IMR-90 (cell line): Measurements from ENCODE around the gene AKNA. TPM values are rescaled to one million over a fixed set of nuclear protein-coding genes. Genes with fewer than 3 reads are reported as not detected.
A peak's percentile ranks its signal among the peaks of the same experiment; 100 is the strongest.

ENCODE experiments used
- ATAC-seq: fragments of 200-7000 bp; cut with Tn5 transposase; 2 replicates; pipeline ENCODE4 v1.9.1; 2020; ENCODE audit warnings: low read depth, mild to moderate bottlenecking, moderate library complexity
- BruUV-seq: library from RNA; stranded (reverse); fragments of 400-500 nt; replicated peaks from 2 replicates; lab custom pipeline; 2021; lab: Mats Ljungman, UMichigan
- CTCF ChIA-PET: fragments of 300-600 bp; formaldehyde crosslinking; extraction: SDS; loops from one replicate; lab custom pipeline; 2021; ENCODE audit warnings: antibody characterized with exemption; lab: Yijun Ruan, JAX
- POLR2A ChIA-PET: fragments of 300-600 bp; sonication (Branson Sonifier 250); formaldehyde crosslinking; loops from one replicate; lab custom pipeline; 2022; ENCODE audit warnings: antibody characterized with exemption; ENCODE audit not compliant: unreplicated experiment; lab: Charles Lee
- DNase-seq: peaks from one replicate; pipeline ENCODE4 v3.0.0; 2013
- H2AFZ ChIP-seq: replicated peaks from 2 replicates; pipeline ENCODE3; 2013; ENCODE audit warnings: low read length, mild to moderate bottlenecking; ENCODE audit not compliant: poor library complexity
- H2AK5ac ChIP-seq: 2 replicates; pipeline ENCODE4 v1.6.1; 2013; ENCODE audit warnings: low read depth, low read length, inconsistent platforms
- H2AK9ac ChIP-seq: replicated peaks from 2 replicates; pipeline ENCODE3; 2013; ENCODE audit warnings: mild to moderate bottlenecking, low read depth, low read length, moderate library complexity; ENCODE audit not compliant: poor library complexity
- H2BK120ac ChIP-seq: 2 replicates; pipeline ENCODE4 v1.6.1; 2013; ENCODE audit warnings: low read depth, low read length, inconsistent platforms
- H2BK15ac ChIP-seq: 3 replicates; pipeline ENCODE4 v1.6.1; 2013; ENCODE audit warnings: low read depth, low read length, inconsistent platforms
- H2BK20ac ChIP-seq: 2 replicates; pipeline ENCODE4 v1.6.1; 2013; ENCODE audit warnings: low read depth, mild to moderate bottlenecking, inconsistent platforms, low read length, moderate library complexity
- H2BK5ac ChIP-seq: 2 replicates; pipeline ENCODE4 v1.6.1; 2013; ENCODE audit warnings: mild to moderate bottlenecking, low read depth, low read length, inconsistent platforms; ENCODE audit not compliant: poor library complexity, severe bottlenecking
- H3K14ac ChIP-seq: replicated peaks from 2 replicates; pipeline ENCODE4 v1.6.1; 2013; ENCODE audit warnings: low read depth, low read length, inconsistent platforms
- H3K18ac ChIP-seq: 2 replicates; pipeline ENCODE4 v1.6.1; 2013; ENCODE audit warnings: low read depth, low read length, control low read depth
- H3K23ac ChIP-seq: 2 replicates; pipeline ENCODE4 v1.6.1; 2013; ENCODE audit warnings: low read depth, low read length, inconsistent platforms
- H3K27ac ChIP-seq: 2 replicates; pipeline ENCODE4 v1.5.1; 2013; ENCODE audit warnings: mild to moderate bottlenecking, control low read depth, low read length; ENCODE audit not compliant: insufficient read depth
- H3K27me3 ChIP-seq: 2 replicates; pipeline ENCODE4 v1.6.1; 2013; ENCODE audit warnings: low read length; ENCODE audit not compliant: control insufficient read depth, insufficient read depth
- H3K36me3 ChIP-seq: 2 replicates; pipeline ENCODE4 v1.6.1; 2013; ENCODE audit warnings: low read length, mixed read lengths; ENCODE audit not compliant: control insufficient read depth, insufficient read depth
- H3K4ac ChIP-seq: 2 replicates; pipeline ENCODE4 v1.6.1; 2013; ENCODE audit warnings: low read depth, low read length, inconsistent platforms
- H3K4me1 ChIP-seq: 2 replicates; pipeline ENCODE4 v1.6.1; 2013; ENCODE audit warnings: low read length, mixed read lengths; ENCODE audit not compliant: control insufficient read depth, insufficient read depth
- H3K4me2 ChIP-seq: 2 replicates; pipeline ENCODE4 v1.6.1; 2013; ENCODE audit warnings: low read depth, mild to moderate bottlenecking, control low read depth, low read length, moderate library complexity
- H3K4me3 ChIP-seq: 2 replicates; pipeline ENCODE4 v1.5.1; 2013; ENCODE audit warnings: low read depth, mild to moderate bottlenecking, control low read depth, low read length, moderate library complexity; ENCODE audit not compliant: insufficient read depth
- H3K56ac ChIP-seq: 2 replicates; pipeline ENCODE4 v1.6.1; 2013; ENCODE audit warnings: low read length, inconsistent platforms; ENCODE audit not compliant: insufficient read depth; ENCODE audit errors: extremely low read depth
- H3K79me1 ChIP-seq, 2 experiments: 2 replicates each; pipeline ENCODE4 v1.6.1; 2013; ENCODE audit warnings: low read length in 2 of 2, inconsistent platforms in 1 of 2, low read depth in 1 of 2
- H3K9ac ChIP-seq: 2 replicates; pipeline ENCODE4 v1.6.1; 2013; ENCODE audit warnings: low read depth, low read length, control low read depth
- H3K9me1 ChIP-seq: 2 replicates; pipeline ENCODE4 v1.6.1; 2013; ENCODE audit warnings: low read length, inconsistent platforms; ENCODE audit not compliant: insufficient read depth
- H3K9me3 ChIP-seq: 2 replicates; pipeline ENCODE4 v1.6.1; 2013; ENCODE audit warnings: low read length; ENCODE audit not compliant: control insufficient read depth, insufficient read depth
- H4K20me1 ChIP-seq: 2 replicates; pipeline ENCODE4 v1.6.1; 2013; ENCODE audit warnings: low read length, inconsistent platforms; ENCODE audit not compliant: insufficient read depth
- H4K5ac ChIP-seq: 2 replicates; pipeline ENCODE4 v1.6.1; 2013; ENCODE audit warnings: mild to moderate bottlenecking, low read depth, low read length, control low read depth
- H4K8ac ChIP-seq, 2 experiments: 2 replicates each; pipeline ENCODE4 v1.6.1; 2013; ENCODE audit warnings: low read depth in 2 of 2, low read length in 2 of 2, control low read depth in 1 of 2, inconsistent platforms in 1 of 2
- H4K91ac ChIP-seq: 2 replicates; pipeline ENCODE4 v1.6.1; 2013; ENCODE audit warnings: low read depth, low read length, inconsistent platforms; ENCODE audit not compliant: insufficient read depth
- CHD1 ChIP-seq: IDR thresholded peaks from 2 replicates; pipeline ENCODE4 v1.6.1; 2012; ENCODE audit warnings: low read depth, low read length, improper control_type of control experiment
- CTCF ChIP-seq: conservative IDR thresholded peaks from 2 replicates; pipeline ENCODE4 v1.5.1; 2012; ENCODE audit warnings: mild to moderate bottlenecking, low read depth, low read length, improper control_type of control experiment
- ELK1 ChIP-seq: fragments of 150-350 bp; IDR thresholded peaks from 2 replicates; pipeline ENCODE4 v1.6.1; 2016; ENCODE audit warnings: low read depth, mild to moderate bottlenecking, low read length, moderate library complexity, borderline replicate concordance
- RFX5 ChIP-seq: IDR thresholded peaks from 2 replicates; pipeline ENCODE4 v1.8.0; 2012; ENCODE audit warnings: low read depth, mild to moderate bottlenecking, low read length, moderate library complexity
- WGBS, 2 experiments: methylation state at CpG; one replicate each; pipeline versions ENCODE4 v1.1.5 to v1.1.7; 2013; ENCODE audit warnings: missing lambda C conversion rate in 2 of 2; ENCODE audit not compliant: insufficient read length in 1 of 2; ENCODE audit errors: extremely low coverage in 2 of 2; 5-methylcytosine and 5-hydroxymethylcytosine counted together
- dilution Hi-C: fragments of 300-500 bp; cut with HindIII; formaldehyde crosslinking; loops from one replicate; pipeline ENCODE4 v1.14.3; 2018; ENCODE audit warnings: low sequenced_read_pairs; ENCODE audit not compliant: unreplicated experiment
- in situ Hi-C: fragments of 300-500 bp; cut with MboI; formaldehyde crosslinking; loops from 3 replicates; pipeline ENCODE4 v1.14.3; 2019; ENCODE audit warnings: low sequenced_read_pairs, inconsistent platforms, mixed read lengths
- intact Hi-C: fragments of 100-400 bp; cut with micrococcal nuclease; formaldehyde crosslinking; loops from 2 replicates; pipeline ENCODE4 v1.10.0; 2022
- polyA plus RNA-seq, 3 experiments: library from polyadenylated mRNA; depleted of rRNA; stranded (reverse); fragments of >200 nt; gene quantifications; 2 replicates each; pipeline ENCODE4 v1.2.3, GENCODE V29; 2012; ENCODE audit warnings: low replicate concordance in 1 of 3
- total RNA-seq: library from RNA; depleted of rRNA; stranded (reverse); fragments of >200 nt; gene quantifications from 2 replicates; pipeline ENCODE4 v1.2.3, GENCODE V29; 2012

Gene AKNA
- total and polyA plus RNA-seq, 2 of the 4 experiments (the other 2 are of a cell fraction): 2.7 to 7.3 TPM

- peak overlapping the region; percentile 83; the same call in 1 of the 3 replicates for H2BK15ac ChIP-seq
- H4K20me1 ChIP-seq: no peaks in the 10 kb centered on the region
- no peak overlapping the region for H3K23ac ChIP-seq
- H3K27ac ChIP-seq: no peak overlapping the region
- peak overlapping the region; percentile 27 for H2BK20ac ChIP-seq
- H4K8ac ChIP-seq: peak overlapping the region in 1 of 2 experiments; percentile 47; a peak in 1 of 4 replicates
- H2AFZ ChIP-seq: no peak overlapping the region
- H3K56ac ChIP-seq: no peak overlapping the region
- peak overlapping the region; percentile 81; the same call in 1 of the 2 replicates for H2AK5ac ChIP-seq
- WGBS, 2 experiments: 20% methylated on average over 1 of the region's 10 CpGs; no CpG with 5 or more reads in 1 of the 2 experiments
- peak overlapping the region; percentile 55; the same call in 1 of the 2 replicates for H4K5ac ChIP-seq
- peak overlapping the region; percentile 88 for H2BK120ac ChIP-seq
- peak overlapping the region; percentile 62; the same call in 1 of the 2 replicates for H4K91ac ChIP-seq
- H3K4me1 ChIP-seq: peaks cover 7% of the 10 kb centered on the region
- peak overlapping the region; percentile 53; the same call in 1 of the 2 replicates for H3K14ac ChIP-seq
- no peak overlapping the region for H3K4me3 ChIP-seq
- CTCF ChIA-PET: no interaction called here
- no peak for DNase-seq
- no peaks in the 10 kb centered on the region for H3K9me3 ChIP-seq
- no peak overlapping the region for H3K4me2 ChIP-seq
- H3K18ac ChIP-seq: peak overlapping the region; percentile 4; the same call in 1 of the 2 replicates
- intact Hi-C loops (no loop called here), in situ Hi-C loops (no loop called here), dilution Hi-C loops (no loop called here)
- H3K36me3 ChIP-seq: no peaks in the 10 kb centered on the region; the same call in 1 of the 2 replicates
- BruUV-seq: no TSS peak
- H3K79me1 ChIP-seq: no peaks in the 10 kb centered on the region
- H2BK5ac ChIP-seq: no peak overlapping the region
- no peak overlapping the region for H3K9ac ChIP-seq
- POLR2A ChIA-PET: no interaction called here
- no peak for ATAC-seq
- peak overlapping the region; percentile 75 for H3K4ac ChIP-seq
- TF ChIP-seq CHD1: no peak
- TF ChIP-seq RFX5: no peak
- TF ChIP-seq ELK1: no peak
- no peak for TF ChIP-seq CTCF
- H3K9me1 ChIP-seq: peaks cover 17% of the 10 kb centered on the region; the same call in 1 of the 2 replicates
- H2AK9ac ChIP-seq: no peak overlapping the region
- no peaks in the 10 kb centered on the region for H3K27me3 ChIP-seq
Measured at GRCh38 chr9:114316605-114317230, 71.1 kb downstream of the AKNA start.
